SIG-M5 treated with dmso at 0.1 percent for 504 hours (cell line): ENCODE measurements around the gene BRINP1.

Experiments
- DNase-seq: peaks from one replicate; lab custom pipeline; 2025; ENCODE audit not compliant: unreplicated experiment; lab: John Stamatoyannopoulos, UW

The BRINP1 gene

GRCh38 chr9:119343059-119343990 is 25.9 kb downstream of the BRINP1 start:
- DNase-seq, result no peak

DNA sequence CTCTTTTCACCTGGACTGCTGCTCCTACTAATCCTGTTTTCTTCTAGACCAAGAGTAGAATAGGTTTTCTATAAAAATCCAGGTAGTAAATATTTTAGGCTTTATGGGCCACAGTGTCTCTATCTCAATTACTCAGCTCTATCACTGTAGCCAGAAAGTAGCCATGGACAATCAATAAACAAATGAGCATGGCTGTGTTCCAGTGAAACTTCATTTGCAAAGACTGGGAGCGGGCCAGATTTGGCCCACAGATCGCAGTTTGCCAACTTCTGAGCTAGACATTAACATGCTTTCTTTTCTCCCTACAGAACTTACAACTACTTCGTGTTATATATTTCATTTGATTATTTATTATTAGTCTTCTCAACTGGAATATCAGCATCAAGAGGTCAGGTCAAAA is 30.2 kb downstream of the BRINP1 start:
- no peak for DNase-seq

DNA sequence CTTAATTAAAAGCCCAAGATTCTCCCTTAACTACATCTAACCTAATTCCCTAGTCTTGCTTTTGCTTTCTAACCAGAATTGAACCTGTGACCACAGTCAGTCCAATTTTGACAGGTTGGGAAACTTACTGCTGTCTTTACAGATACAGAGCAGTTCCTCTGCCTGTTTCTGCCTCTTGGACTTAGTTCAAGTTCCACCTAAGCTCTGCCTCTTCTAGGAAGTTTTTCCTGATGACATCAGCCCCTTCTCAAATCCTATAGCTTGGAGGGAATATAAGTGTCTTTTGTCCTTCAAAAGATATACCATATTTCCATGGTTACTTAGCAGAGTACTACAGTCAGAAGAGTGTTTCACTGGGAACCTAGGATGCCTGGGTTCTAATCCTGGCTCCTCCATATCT is 31.7 kb downstream of the BRINP1 start:
- no peak for DNase-seq

DNA sequence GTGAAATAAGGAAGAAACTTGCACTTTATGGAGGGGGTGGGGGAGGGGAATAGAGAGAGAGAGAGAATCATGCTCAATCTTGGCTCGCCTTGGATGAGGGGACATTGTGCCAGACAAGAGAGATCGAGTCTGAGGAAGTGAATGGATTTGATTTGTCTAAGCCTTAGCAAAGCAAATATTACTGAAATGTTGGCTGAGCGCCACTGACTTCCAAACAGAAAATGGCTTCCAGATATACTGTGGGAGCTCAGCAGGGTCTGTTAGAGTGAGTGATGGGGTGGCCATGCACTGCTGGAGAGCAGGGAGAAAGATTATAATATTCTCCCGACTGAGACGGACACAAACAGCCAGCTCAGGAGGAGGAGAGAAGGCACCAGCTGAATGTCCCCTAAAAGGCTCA is 34.5 kb downstream of the BRINP1 start:
- no peak for DNase-seq

DNA sequence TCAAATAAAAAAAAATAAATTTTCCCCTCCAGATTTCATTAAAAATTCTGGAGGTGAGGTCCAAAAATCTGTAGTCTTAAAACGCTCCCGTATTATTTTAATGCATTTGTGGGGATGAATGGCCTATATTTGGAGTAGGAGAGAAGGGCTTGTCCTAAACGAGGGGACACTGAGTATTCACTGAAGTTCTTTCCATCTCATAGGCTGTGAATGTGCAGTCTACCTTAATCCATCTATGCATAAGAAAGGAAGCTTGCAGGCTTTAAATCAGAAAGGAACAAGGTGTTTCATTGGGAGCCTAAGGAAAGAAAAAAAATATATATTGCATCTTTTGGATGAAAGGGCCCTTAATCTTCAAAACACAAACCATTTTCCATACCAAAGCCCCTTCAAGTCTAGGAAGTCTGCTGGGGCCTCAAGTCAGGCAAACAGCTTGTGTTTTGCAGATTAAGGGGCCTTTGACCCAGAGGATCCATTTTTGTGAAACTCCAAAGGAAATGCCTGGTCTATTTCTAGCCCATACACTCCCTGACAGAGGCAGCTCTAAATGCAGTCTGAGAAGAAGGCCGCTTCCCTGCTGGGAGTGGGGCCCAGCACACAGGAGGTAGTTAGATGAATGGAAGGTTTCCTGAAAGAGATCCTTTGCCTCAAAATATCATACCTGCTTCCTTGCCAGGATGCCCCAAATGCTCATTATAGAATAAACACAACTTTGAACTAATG is 35.6 kb downstream of the BRINP1 start:
- no peak for DNase-seq

GRCh38 chr9:119332522-119332921 is 36.7 kb downstream of the BRINP1 start:
- no peak for DNase-seq

- no peak for DNase-seq
Observed at GRCh38 chr9:119322184-119322583, 47.1 kb downstream of the BRINP1 start.

DNA sequence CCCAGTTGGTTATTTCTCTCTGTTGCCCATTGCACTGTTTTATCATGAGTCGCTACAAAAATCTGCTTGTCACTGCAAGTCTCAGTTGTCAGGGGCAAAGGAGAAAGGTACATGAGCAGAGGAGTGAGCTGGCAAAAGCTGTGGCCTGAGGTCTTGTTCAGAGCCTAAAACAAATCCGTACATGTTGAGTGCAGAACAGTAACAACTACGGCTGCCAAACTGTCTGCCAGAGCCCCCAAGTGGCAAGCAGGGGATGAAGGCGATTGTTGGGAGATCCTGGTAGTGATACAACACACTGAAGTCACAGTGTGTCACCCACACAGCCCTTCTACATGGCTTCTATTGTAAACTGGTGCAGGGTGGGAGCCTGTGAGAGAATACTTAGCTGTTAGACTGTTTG is 50.9 kb downstream of the BRINP1 start:
- DNase-seq, result no peak

GRCh38 chr9:119313846-119314245 is 55.4 kb downstream of the BRINP1 start:
- DNase-seq, result no peak

GRCh38 chr9:119310741-119311140 is 58.5 kb downstream of the BRINP1 start:
- DNase-seq, result no peak

- DNase-seq, result no peak
Observed at GRCh38 chr9:119307471-119307870, 61.8 kb downstream of the BRINP1 start.

DNA sequence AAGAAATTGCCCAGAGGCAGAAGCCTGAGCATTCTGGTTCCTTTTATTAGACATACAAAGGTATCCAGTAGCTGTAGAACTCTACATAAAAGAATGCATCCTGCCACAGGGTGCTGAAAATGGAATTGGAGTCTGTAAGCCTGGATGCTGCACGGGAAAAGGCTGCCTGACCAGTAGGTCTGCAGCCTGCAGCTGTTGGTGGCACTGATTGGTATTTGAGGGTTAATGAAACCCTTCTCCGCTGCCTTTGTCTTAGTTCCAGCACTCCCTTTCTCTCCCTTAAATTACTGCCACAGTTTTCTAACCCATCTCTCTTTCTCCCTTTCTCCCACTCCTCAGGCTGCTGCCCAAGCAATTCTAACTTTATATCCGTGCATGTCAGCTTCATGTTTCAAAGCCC is 64.7 kb downstream of the BRINP1 start:
- DNase-seq, result no peak

GRCh38 chr9:119302988-119303698 is 66.1 kb downstream of the BRINP1 start:
- DNase-seq, result no peak

GRCh38 chr9:119298076-119298853 is 71.0 kb downstream of the BRINP1 start:
- peak; percentile 1 for DNase-seq

- no peak for DNase-seq
Observed at GRCh38 chr9:119291554-119291953, 77.7 kb downstream of the BRINP1 start.

DNA sequence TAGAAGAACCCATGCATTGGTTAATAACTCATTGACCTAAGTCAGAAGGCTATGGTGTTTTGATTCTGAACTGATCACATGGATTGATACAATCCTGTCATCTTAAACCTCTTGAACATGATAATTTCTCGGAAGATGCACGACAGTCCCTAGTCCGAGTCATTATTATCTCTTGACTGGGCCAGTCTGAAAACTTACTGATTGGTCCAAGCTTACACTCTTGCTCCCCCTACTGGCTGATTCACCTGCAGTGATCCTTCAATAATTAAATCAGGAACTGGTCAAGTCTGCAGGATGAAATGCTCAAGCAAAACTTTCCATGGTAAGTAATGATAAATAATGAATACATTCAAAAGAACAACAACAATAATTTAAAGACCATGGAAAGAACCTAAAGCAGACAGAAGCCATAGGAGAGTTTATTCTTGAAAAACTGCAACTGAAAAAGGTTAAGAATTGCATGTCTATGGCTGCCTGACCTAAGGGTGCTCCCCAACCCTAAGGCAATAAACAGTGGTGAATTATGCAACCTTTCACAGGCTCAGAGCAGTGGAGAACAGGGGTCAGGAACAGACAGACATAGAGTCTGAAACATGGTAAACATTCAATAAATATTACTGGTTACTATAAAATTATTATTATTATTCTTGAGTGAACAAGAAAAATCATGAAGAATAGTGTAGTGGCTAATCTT is 79.3 kb downstream of the BRINP1 start:
- DNase-seq, result peak; percentile 24

- no peak for DNase-seq
Observed at GRCh38 chr9:119284587-119285337, 84.5 kb downstream of the BRINP1 start.

DNA sequence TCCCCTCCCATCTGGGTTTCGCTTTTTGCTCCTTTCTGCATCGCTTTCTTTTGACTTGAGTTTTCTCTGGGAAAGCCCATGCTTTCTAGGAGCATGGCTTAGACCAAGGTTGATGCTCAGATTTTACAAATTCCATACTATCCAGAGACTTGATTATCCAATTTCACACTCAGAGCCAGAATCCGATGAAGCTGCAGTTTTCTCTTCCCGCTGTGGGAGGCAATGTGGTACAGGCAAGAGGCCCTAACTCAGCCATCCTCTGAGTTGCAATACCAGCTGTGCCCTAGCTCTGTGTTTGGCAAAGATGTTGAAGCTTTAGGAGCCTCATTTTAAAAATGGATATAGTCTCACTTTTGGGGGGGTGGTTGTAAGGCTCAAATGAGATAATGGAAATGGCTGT is 85.1 kb downstream of the BRINP1 start:
- DNase-seq, result no peak

- DNase-seq, result no peak
Observed at GRCh38 chr9:119283078-119283794, 86.0 kb downstream of the BRINP1 start.
